HepG2 (cell line): ENCODE data around the gene TPSB2. TPM values are rescaled to one million over a fixed set of nuclear protein-coding genes. Genes with fewer than 3 reads are reported as not detected.

ENCODE experiments used
- ATAC-seq: fragments of 200-7000 bp; cut with Tn5 transposase; 3 replicates; pipeline ENCODE4 v1.9.1; 2020; ENCODE audit warnings: mild to moderate bottlenecking, moderate library complexity
- BruUV-seq: library from RNA; stranded (reverse); fragments of 400-500 nt; replicated peaks from 2 replicates; lab custom pipeline; 2021; lab: Mats Ljungman, UMichigan
- CTCF ChIA-PET: fragments of 300-600 bp; formaldehyde crosslinking; extraction: SDS; loops from one replicate; lab custom pipeline; 2021; ENCODE audit warnings: low total read pairs, inconsistent platforms, low intra/inter-chr PET ratio; lab: Yijun Ruan, JAX
- POLR2A ChIA-PET: fragments of 350-600 bp; sonication (Branson Sonifier 250); formaldehyde crosslinking; loops from one replicate; lab custom pipeline; 2020; ENCODE audit warnings: antibody characterized with exemption, inconsistent platforms; lab: Yijun Ruan, JAX
- DNase-seq: peaks from one replicate; pipeline ENCODE4 v3.0.0-alpha.2; 2015; ENCODE audit warnings: low spot score
- FAIRE-seq: peaks from 3 replicates; lab custom pipeline; 2011; peaks lifted over from hg19 to GRCh38; lab: Jason Lieb, UNC
- H2AFZ ChIP-seq: one replicate; pipeline ENCODE4 v1.6.1; 2011; ENCODE audit warnings: low read length, inconsistent platforms
- H3K27ac ChIP-seq: fragments of 300-600 bp; 3 replicates; pipeline ENCODE4 v1.8.0; 2011; ENCODE audit warnings: mixed run types, mild to moderate bottlenecking, mixed read lengths, low read length, inconsistent platforms; ENCODE audit not compliant: insufficient read depth; ENCODE audit errors: extremely low read length
- H3K27me3 ChIP-seq, 2 experiments: fragments of 200-600 bp in 1 of 2; 2 replicates in 1 of 2; 3 replicates in 1 of 2; pipeline versions ENCODE4 v1.6.0 to v1.8.0; 2011; ENCODE audit warnings: low read length in 2 of 2, mild to moderate bottlenecking in 2 of 2, moderate library complexity in 2 of 2, inconsistent platforms in 1 of 2; ENCODE audit not compliant: insufficient read depth in 2 of 2, control insufficient read depth in 1 of 2
- H3K36me3 ChIP-seq, 2 experiments: fragments of 200-600 bp in 1 of 2; replicated peaks in 1 of 2; 2 replicates in 1 of 2; 3 replicates in 1 of 2; pipeline versions ENCODE4 v1.5.1 to v1.8.0; 2011; ENCODE audit warnings: low read length in 2 of 2, inconsistent platforms in 1 of 2; ENCODE audit not compliant: insufficient read depth in 2 of 2, control insufficient read depth in 1 of 2
- H3K4me1 ChIP-seq: 2 replicates; pipeline ENCODE4 v1.5.1; 2012; ENCODE audit warnings: low read length, inconsistent platforms; ENCODE audit not compliant: insufficient read depth
- H3K4me2 ChIP-seq: 2 replicates; pipeline ENCODE4 v1.6.0; 2011; ENCODE audit warnings: low read depth, low read length, inconsistent platforms
- H3K4me3 ChIP-seq, 3 experiments: fragments of 200-600 bp in 1 of 3; sonication (generic), shearing (Covaris generic) in 1 of 3; replicated peaks in 1 of 3; 2 replicates each; pipeline ENCODE4 v1.5.1; 2011 to 2016; ENCODE audit warnings: low read length in 3 of 3, inconsistent platforms in 2 of 3, low read depth in 2 of 3, mild to moderate bottlenecking in 2 of 3, control low read depth in 1 of 3, mixed read lengths in 1 of 3; ENCODE audit not compliant: insufficient read depth in 1 of 3
- H3K79me2 ChIP-seq: one replicate; pipeline ENCODE4 v1.6.1; 2011; ENCODE audit warnings: low read length, inconsistent platforms; ENCODE audit not compliant: insufficient read depth
- H3K9ac ChIP-seq: 2 replicates; pipeline ENCODE4 v1.6.0; 2011; ENCODE audit warnings: mild to moderate bottlenecking, low read depth, low read length, inconsistent platforms; ENCODE audit not compliant: insufficient read depth
- H3K9me3 ChIP-seq: 2 replicates; pipeline ENCODE4 v1.5.1; 2012; ENCODE audit warnings: mild to moderate bottlenecking, low read length
- H4K20me1 ChIP-seq: 2 replicates; pipeline ENCODE4 v1.6.0; 2011; ENCODE audit warnings: inconsistent platforms, mild to moderate bottlenecking, low read length, moderate library complexity; ENCODE audit not compliant: insufficient read depth
- AKAP8 ChIP-seq: sonication (generic); formaldehyde crosslinking; IDR thresholded peaks from 2 replicates; pipeline ENCODE4 v1.5.1; 2020; ENCODE audit warnings: mild to moderate bottlenecking, missing genetic modification reagents
- ISX ChIP-seq: sonication (generic); formaldehyde crosslinking; conservative IDR thresholded peaks from 2 replicates; pipeline ENCODE4 v1.5.0; 2020; ENCODE audit warnings: missing genetic modification reagents
- ONECUT2 ChIP-seq: sonication (generic); formaldehyde crosslinking; IDR thresholded peaks from 2 replicates; pipeline ENCODE4 v1.4.0; 2020; ENCODE audit warnings: missing genetic modification reagents
- SOX6 ChIP-seq, 2 experiments: fragments of 450-650 bp in 1 of 2; sonication (generic) in 1 of 2; formaldehyde crosslinking in 1 of 2; IDR thresholded peaks; 2 replicates each; pipeline versions ENCODE4 v1.4.0 to v1.6.1; 2017 to 2020; ENCODE audit warnings: antibody characterized with exemption in 1 of 2, mild to moderate bottlenecking in 1 of 2, missing genetic modification reagents in 1 of 2
- SYNCRIP ChIP-seq: fragments of 200-400 bp; formaldehyde crosslinking; IDR thresholded peaks from 2 replicates; pipeline ENCODE4 v1.6.1; 2018; ENCODE audit warnings: mild to moderate bottlenecking, low read depth, low read length; ENCODE audit not compliant: insufficient read depth
- TCF7 ChIP-seq: sonication (generic); IDR thresholded peaks from 2 replicates; pipeline ENCODE4 v1.6.1; 2016; ENCODE audit warnings: antibody characterized with exemption, low read depth
- WGBS: methylation state at CpG from one replicate; pipeline ENCODE4 v1.1.6; 2017; ENCODE audit warnings: low lambda C conversion rate; 5-methylcytosine and 5-hydroxymethylcytosine counted together
- in situ Hi-C: cut with HindIII; loops from 2 replicates; pipeline ENCODE4 v1.10.0; 2017; ENCODE audit warnings: low pct_unique_long_range_greater_than_20kb; ENCODE audit not compliant: extremely low pct_ligation_motif_present
- intact Hi-C: fragments of 100-400 bp; cut with micrococcal nuclease; formaldehyde crosslinking; loops from one replicate; pipeline ENCODE4 v1.10.0; 2022; ENCODE audit not compliant: unreplicated experiment
- polyA plus RNA-seq, 8 experiments: library from polyadenylated mRNA; depleted of rRNA in 3 of 8; stranded (reverse) in 7 of 8; unstranded in 1 of 8; fragments of >200 nt; fragmentation: Illumina TruSeq in 4 of 8; extraction: Trizol in 4 of 8; gene quantifications; 2 replicates each; pipeline versions ENCODE4 v1.2.1 to v1.2.3, GENCODE V29; 2011 to 2016; ENCODE audit warnings: low read depth in 4 of 8, missing spikeins in 1 of 8, mixed read lengths in 1 of 8; ENCODE audit not compliant: insufficient read depth in 1 of 8
- total RNA-seq, 5 experiments: library from RNA; depleted of rRNA; stranded (reverse); fragments of >200 nt; fragmentation: Illumina TruSeq; extraction: Trizol; gene quantifications; 2 replicates each; pipeline ENCODE4 v1.2.3, GENCODE V29; 2016; ENCODE audit warnings: low read depth in 1 of 5

Gene TPSB2
- total and polyA plus RNA-seq, 2 of the 13 experiments (the other 11 are each of a cell fraction or from before 2014, with no cell fraction given), result not detected

GRCh38 chr16:1193825-1194581, 36.0 kb downstream of the TPSB2 start:
- no peak overlapping the region for H2AFZ ChIP-seq
- CTCF ChIA-PET, result interaction anchor here (1.4 to 1.7 kb wide), 2 partner anchors 10 to 91 kb away, joined by 3 to 6 read pairs; no protein-coding TSS in a partner anchor
- H3K27me3 ChIP-seq, result peaks cover 2 to 33% of the 10 kb centered on the region in 2 experiments; a peak in 4 of 5 replicates
- WGBS, result 40% methylated on average over 1 of the region's 29 CpGs
- H3K27ac ChIP-seq, result no peak overlapping the region
- H3K4me2 ChIP-seq, result no peak overlapping the region
- FAIRE-seq (no peak), DNase-seq (no peak)
- no peak overlapping the region for H3K4me3 ChIP-seq
- intact Hi-C loops (loop anchor here (1.0 kb wide), 1 partner anchor 88 kb away; no protein-coding TSS in a partner anchor), in situ Hi-C loops (no loop called here)
- no TSS peak for BruUV-seq
- H4K20me1 ChIP-seq, result peaks cover 30% of the 10 kb centered on the region; the same call in 1 of the 2 replicates
- no peaks in the 10 kb centered on the region for H3K9me3 ChIP-seq
- TF ChIP-seq AKAP8 (no peak), SYNCRIP (no peak), ISX (CRISPR knock-in tag) (no peak), ONECUT2 (no peak), SOX6 (IDR thresholded peaks at IDR 0.05) (no peak), SOX6 (CRISPR knock-in tag; IDR thresholded peaks at IDR 0.05) (no peak), TCF7 (no peak)
- TF ChIP-seq, all 625 proteins: peak for 0
- H3K4me1 ChIP-seq, result peaks cover 26% of the 10 kb centered on the region
- no peaks in the 10 kb centered on the region for H3K36me3 ChIP-seq
- no peak overlapping the region for H3K9ac ChIP-seq
- H3K79me2 ChIP-seq, result no peaks in the 10 kb centered on the region
- POLR2A ChIA-PET, result no interaction called here
- ATAC-seq, result no peak
